SK-N-SH treated with all-trans-retinoic acid at 6 μM for 48 hours (cell line): ENCODE data around the gene EBLN2.

Experiments used
- ATAC-seq: fragments of 200-7000 bp; cut with Tn5 transposase; 3 replicates; pipeline ENCODE4 v1.9.1; 2020; ENCODE audit warnings: mild to moderate bottlenecking, moderate library complexity
- ARNTL ChIP-seq: fragments of 450-650 bp; formaldehyde crosslinking; IDR thresholded peaks from 2 replicates; pipeline ENCODE4 v1.5.0; 2020; ENCODE audit warnings: low read depth, mild to moderate bottlenecking, moderate library complexity, borderline replicate concordance
- CREB5 ChIP-seq: fragments of 250-450 bp; sonication (Bioruptor Pico); IDR thresholded peaks from 2 replicates; pipeline ENCODE4 v1.5.1; 2020; ENCODE audit warnings: low read depth, mild to moderate bottlenecking, moderate library complexity
- CSDC2 ChIP-seq: fragments of 250-450 bp; sonication (Bioruptor Pico); IDR thresholded peaks from 2 replicates; pipeline ENCODE4 v1.5.0; 2020; ENCODE audit warnings: mild to moderate bottlenecking, moderate library complexity
- CSRNP3 ChIP-seq: fragments of 250-450 bp; sonication (Bioruptor Pico); IDR thresholded peaks from 2 replicates; pipeline ENCODE4 v1.5.1; 2021; ENCODE audit warnings: mild to moderate bottlenecking, moderate library complexity
- ESRRG ChIP-seq: fragments of 250-450 bp; sonication (Bioruptor Pico); IDR thresholded peaks from 2 replicates; pipeline ENCODE4 v1.6.1; 2021; ENCODE audit warnings: mild to moderate bottlenecking
- GLIS3 ChIP-seq: fragments of 250-450 bp; sonication (Bioruptor Pico); IDR thresholded peaks from 2 replicates; pipeline ENCODE4 v1.5.0; 2020; ENCODE audit warnings: mild to moderate bottlenecking, moderate library complexity
- ISL1 ChIP-seq: fragments of 250-450 bp; sonication (Bioruptor Pico); IDR thresholded peaks from 2 replicates; pipeline ENCODE4 v2.1.2; 2022; ENCODE audit warnings: mild to moderate bottlenecking, moderate library complexity
- OSR1 ChIP-seq: fragments of 250-450 bp; sonication (Bioruptor Pico); IDR thresholded peaks from 2 replicates; pipeline ENCODE4 v1.8.0; 2022; ENCODE audit warnings: moderate library complexity, mild to moderate bottlenecking, inconsistent platforms
- PATZ1 ChIP-seq: fragments of 250-450 bp; sonication (Bioruptor Pico); IDR thresholded peaks from 2 replicates; pipeline ENCODE4 v1.8.0; 2020; ENCODE audit warnings: mild to moderate bottlenecking, moderate library complexity, borderline replicate concordance
- POU6F1 ChIP-seq: fragments of 250-450 bp; sonication (Bioruptor Pico); IDR thresholded peaks from 2 replicates; pipeline ENCODE4 v1.8.0; 2021; ENCODE audit warnings: low read depth, mild to moderate bottlenecking, moderate library complexity, borderline replicate concordance
- PPARA ChIP-seq: fragments of 250-450 bp; sonication (Bioruptor Pico); IDR thresholded peaks from 2 replicates; pipeline ENCODE4 v1.5.0; 2020; ENCODE audit warnings: mild to moderate bottlenecking, borderline replicate concordance
- RARB ChIP-seq: fragments of 250-450 bp; sonication (Bioruptor Pico); IDR thresholded peaks from 2 replicates; pipeline ENCODE4 v1.8.0; 2021; ENCODE audit warnings: mild to moderate bottlenecking, moderate library complexity
- SNAI2 ChIP-seq: fragments of 250-450 bp; sonication (Bioruptor Pico); IDR thresholded peaks from 2 replicates; pipeline ENCODE4 v1.5.0; 2020; ENCODE audit warnings: mild to moderate bottlenecking, moderate library complexity
- TCF4 ChIP-seq: fragments of 250-450 bp; sonication (Bioruptor Pico); IDR thresholded peaks from 2 replicates; pipeline ENCODE4 v1.8.0; 2021; ENCODE audit warnings: mild to moderate bottlenecking, moderate library complexity, borderline replicate concordance
- TOX ChIP-seq: fragments of 250-450 bp; sonication (Bioruptor Pico); IDR thresholded peaks from 2 replicates; pipeline ENCODE4 v1.8.0; 2021; ENCODE audit warnings: mild to moderate bottlenecking, moderate library complexity, borderline replicate concordance
- TSHZ2 ChIP-seq: fragments of 250-450 bp; sonication (Bioruptor Pico); IDR thresholded peaks from 2 replicates; pipeline ENCODE4 v1.5.0; 2020; ENCODE audit warnings: mild to moderate bottlenecking, moderate library complexity
- ZC3H10 ChIP-seq: fragments of 250-450 bp; sonication (Bioruptor Pico); IDR thresholded peaks from 2 replicates; pipeline ENCODE4 v1.5.1; 2021; ENCODE audit warnings: mild to moderate bottlenecking, moderate library complexity
- ZFP3 ChIP-seq: fragments of 250-450 bp; sonication (Bioruptor Pico); IDR thresholded peaks from 2 replicates; pipeline ENCODE4 v1.5.0; 2020; ENCODE audit warnings: mild to moderate bottlenecking, moderate library complexity
- ZFP30 ChIP-seq: fragments of 450-650 bp; formaldehyde crosslinking; IDR thresholded peaks from 2 replicates; pipeline ENCODE4 v1.5.0; 2022; ENCODE audit warnings: mild to moderate bottlenecking, moderate library complexity
- ZNF565 ChIP-seq: fragments of 450-650 bp; formaldehyde crosslinking; conservative IDR thresholded peaks from 2 replicates; pipeline ENCODE4 v1.5.0; 2020; ENCODE audit warnings: low read depth, mild to moderate bottlenecking, moderate library complexity
- ZNF70 ChIP-seq: fragments of 450-650 bp; formaldehyde crosslinking; IDR thresholded peaks from 2 replicates; pipeline ENCODE4 v1.5.0; 2020; ENCODE audit warnings: mild to moderate bottlenecking, moderate library complexity
- ZNF8 ChIP-seq: fragments of 450-650 bp; formaldehyde crosslinking; IDR thresholded peaks from 2 replicates; pipeline ENCODE4 v1.5.0; 2020; ENCODE audit warnings: mild to moderate bottlenecking, moderate library complexity

The EBLN2 gene

GRCh38 chr3:73026760-73027113, 34.7 kb upstream of the EBLN2 start (continued):
- no peak for TF ChIP-seq PPARA (CRISPR knock-in tag)
- TF ChIP-seq, all 23 proteins: peak for 0

GRCh38 chr3:73028803-73029202, 32.7 kb upstream of the EBLN2 start:
- TF ChIP-seq POU6F1 (CRISPR knock-in tag) (no peak), ESRRG (CRISPR knock-in tag) (no peak), ZNF8 (CRISPR knock-in tag) (no peak), ZNF565 (no peak), ZC3H10 (CRISPR knock-in tag) (no peak), TCF4 (CRISPR knock-in tag) (no peak), TOX (CRISPR knock-in tag) (no peak), ZFP30 (CRISPR knock-in tag) (no peak), CREB5 (CRISPR knock-in tag) (no peak), GLIS3 (CRISPR knock-in tag) (no peak), OSR1 (no peak), SNAI2 (CRISPR knock-in tag) (no peak)
- ATAC-seq = no peak; the same call in 2 of the 3 replicates

GRCh38 chr3:73029321-73029796, 32.1 kb upstream of the EBLN2 start:
- peak; percentile 80 for ATAC-seq
- TF ChIP-seq ZC3H10 (CRISPR knock-in tag) (no peak), ISL1 (CRISPR knock-in tag) (peak; percentile 51; the same call in 1 of the 2 replicates)

- TF ChIP-seq PATZ1 (CRISPR knock-in tag) (no peak), GLIS3 (CRISPR knock-in tag) (no peak), ZNF565 (no peak), CSDC2 (CRISPR knock-in tag) (no peak), ESRRG (CRISPR knock-in tag) (no peak), ZFP30 (CRISPR knock-in tag) (no peak), POU6F1 (CRISPR knock-in tag) (no peak), TSHZ2 (CRISPR knock-in tag) (no peak), SNAI2 (CRISPR knock-in tag) (no peak), ZNF8 (CRISPR knock-in tag) (no peak), RARB (no peak), TCF4 (CRISPR knock-in tag) (no peak), TOX (CRISPR knock-in tag) (no peak), ARNTL (CRISPR knock-in tag) (no peak), CSRNP3 (CRISPR knock-in tag) (no peak), ZNF70 (CRISPR knock-in tag) (no peak), ZFP3 (no peak), OSR1 (no peak), CREB5 (CRISPR knock-in tag) (no peak), ZC3H10 (CRISPR knock-in tag) (no peak)
- ATAC-seq = no peak
These were observed 31.3 kb upstream of the EBLN2 start for GRCh38 chr3:73030073-73030597.
